DMS114 treated with DMSO at 0.1 percent for 48 hours (cell line): ENCODE data around the gene ANKFN1.
"Not testable (repeated sequence)": the region's sequence is repeated elsewhere in the genome, so short reads cannot be mapped to it uniquely, and the experiment has no call there.

Source experiments
- DNase-seq: peaks from one replicate; lab custom pipeline; 2025; ENCODE audit not compliant: unreplicated experiment; lab: John Stamatoyannopoulos, UW

Gene ANKFN1

GRCh38 chr17:56325313-56326000, 172.2 kb downstream of the ANKFN1 start:
- DNase-seq: no peak

GRCh38 chr17:56326001-56326359, 172.7 kb downstream of the ANKFN1 start:
- no peak for DNase-seq

GRCh38 chr17:56347639-56348038, 194.4 kb downstream of the ANKFN1 start:
- DNase-seq: no peak

GRCh38 chr17:56350592-56350991, 197.3 kb downstream of the ANKFN1 start:
- DNase-seq: no peak

GRCh38 chr17:56351675-56352074, 198.4 kb downstream of the ANKFN1 start:
- DNase-seq: no peak

- no peak for DNase-seq
These were observed 205.4 kb downstream of the ANKFN1 start for GRCh38 chr17:56358651-56359050.

- no peak for DNase-seq
These were observed 206.2 kb downstream of the ANKFN1 start for GRCh38 chr17:56359518-56359917.

- DNase-seq: no peak
These were observed 214.1 kb downstream of the ANKFN1 start for GRCh38 chr17:56367366-56367765.

GRCh38 chr17:56373981-56374833, 220.9 kb downstream of the ANKFN1 start:
- DNase-seq: no peak

- no peak for DNase-seq
These were observed 236.1 kb downstream of the ANKFN1 start for GRCh38 chr17:56389356-56389755.

GRCh38 chr17:56392321-56392720, 239.0 kb downstream of the ANKFN1 start:
- no peak for DNase-seq

- no peak for DNase-seq
These were observed 239.9 kb downstream of the ANKFN1 start for GRCh38 chr17:56393156-56393555.

- no peak for DNase-seq
These were observed 242.5 kb downstream of the ANKFN1 start for GRCh38 chr17:56395787-56396186.

GRCh38 chr17:56407086-56407485, 253.8 kb downstream of the ANKFN1 start:
- DNase-seq: no peak

- not testable (repeated sequence) for DNase-seq
These were observed 259.1 kb downstream of the ANKFN1 start for GRCh38 chr17:56412356-56412755.

- DNase-seq: no peak
These were observed 263.5 kb downstream of the ANKFN1 start for GRCh38 chr17:56416682-56417351.

GRCh38 chr17:56424005-56424404, 270.7 kb downstream of the ANKFN1 start:
- no peak for DNase-seq

- DNase-seq: no peak
These were observed 271.3 kb downstream of the ANKFN1 start for GRCh38 chr17:56424543-56425044.

- DNase-seq: no peak
These were observed 272.2 kb downstream of the ANKFN1 start for GRCh38 chr17:56425483-56425882.

GRCh38 chr17:56426901-56427300, 273.6 kb downstream of the ANKFN1 start:
- DNase-seq: no peak

- no peak for DNase-seq
These were observed 278.5 kb downstream of the ANKFN1 start for GRCh38 chr17:56431736-56432135.

- DNase-seq: no peak
These were observed 279.2 kb downstream of the ANKFN1 start for GRCh38 chr17:56432443-56432842.
